Aorta (tissue), 5 donors: ENCODE data around the gene PNPLA7. TPM values are rescaled to one million over a fixed set of nuclear protein-coding genes. Genes with fewer than 3 reads are reported as not detected.

ENCODE experiments used
- ATAC-seq: fragments of 200-7000 bp; cut with Tn5 transposase; one replicate; pipeline ENCODE4 v1.9.1; 2022; ENCODE audit warnings: moderate library complexity; ENCODE audit not compliant: low FRiP score
- DNase-seq, 2 donors: peaks; one replicate each; pipeline ENCODE4 v3.0.0-alpha.2; 2020
- H3K27ac ChIP-seq, 2 donors: one replicate each; pipeline ENCODE4 v1.5.1; 2013; ENCODE audit warnings: low read length in 2 of 2, mild to moderate bottlenecking in 2 of 2, moderate library complexity in 2 of 2, control low read depth in 1 of 2, inconsistent platforms in 1 of 2, low read depth in 1 of 2
- H3K27me3 ChIP-seq, 2 donors: one replicate each; pipeline ENCODE4 v1.6.1; 2013; ENCODE audit warnings: control low read depth in 1 of 2, low read length in 1 of 2, mild to moderate bottlenecking in 1 of 2, moderate library complexity in 1 of 2; ENCODE audit not compliant: insufficient read depth in 2 of 2, control insufficient read depth in 1 of 2
- H3K36me3 ChIP-seq, 2 donors: one replicate each; pipeline ENCODE4 v1.6.1; 2013; ENCODE audit warnings: control low read depth in 1 of 2, low read length in 1 of 2, mild to moderate bottlenecking in 1 of 2; ENCODE audit not compliant: insufficient read depth in 2 of 2, control insufficient read depth in 1 of 2
- H3K4me1 ChIP-seq, 2 donors: one replicate each; pipeline ENCODE4 v1.6.1; 2013; ENCODE audit warnings: low read length in 2 of 2, control low read depth in 1 of 2, mild to moderate bottlenecking in 1 of 2, moderate library complexity in 1 of 2; ENCODE audit not compliant: insufficient read depth in 2 of 2, control insufficient read depth in 1 of 2
- H3K4me3 ChIP-seq, 2 donors: one replicate each; pipeline ENCODE4 v1.5.1; 2013; ENCODE audit warnings: low read length in 2 of 2, control low read depth in 1 of 2, mild to moderate bottlenecking in 1 of 2
- H3K9me3 ChIP-seq: one replicate; pipeline ENCODE4 v1.6.1; 2013; ENCODE audit warnings: mild to moderate bottlenecking, low read length; ENCODE audit not compliant: control insufficient read depth
- WGBS, 2 donors: extraction: QIAGEN DNeasy Blood & Tissue Kit; methylation state at CpG; one replicate each; pipeline ENCODE4 v1.1.7; 2013; 5-methylcytosine and 5-hydroxymethylcytosine counted together
- intact Hi-C, 2 donors: fragments of 100-400 bp; cut with DNase I; formaldehyde crosslinking; loops; one replicate each; pipeline versions ENCODE4 v1.14.2 to v1.15.0; 2022
- polyA plus RNA-seq, 2 donors: library from polyadenylated mRNA; stranded (reverse); fragments of 200-250 nt; gene quantifications; one replicate each; pipeline ENCODE4 v1.2.3, GENCODE V29; 2013
- total RNA-seq, 2 donors: library from RNA; stranded (reverse); fragmentation: NEBNext Ultra II Directional; extraction: Animal tissue kit (Norgen Biotek cat#: 25700); gene quantifications; one replicate each; pipeline ENCODE4 v1.2.1, GENCODE V29; 2021
- donor health status: healthy with polysubstance abuse.
- donor health status: Bipolar disorder and iron deficiency.
- donor health status: DM: no; HTN: no; CAD: no.
- donor health status: DM: no; HTN: no; CAD: no.
- donor health status: DM: yes; HTN: yes; CAD: no.

The PNPLA7 gene
- total and polyA plus RNA-seq, 4 donors: 2.1 to 36.6 (median 9.0) TPM

- 55 to 62% methylated on average over 27 of the region's 27 CpGs for WGBS, 2 donors
- Histone ChIP-seq H3K27ac (no peak overlapping the region), H3K9me3 (no peaks in the 10 kb centered on the region), H3K27me3 (no peaks in the 10 kb centered on the region), H3K36me3 (no peaks in the 10 kb centered on the region), H3K4me1 (no peaks in the 10 kb centered on the region), H3K4me3 (no peak overlapping the region)
- intact Hi-C loops: no loop called here
- ATAC-seq: no peak
- peak in 1 of 2 donors; percentile 47 for DNase-seq
These were observed 102.2 kb downstream of the PNPLA7 start for GRCh38 chr9:137447722-137448601.

- 72 to 74% methylated on average over 21 of the region's 21 CpGs for WGBS, 2 donors
- Histone ChIP-seq H3K4me3 (no peak overlapping the region), H3K27ac (no peak overlapping the region), H3K9me3 (no peaks in the 10 kb centered on the region), H3K36me3 (no peaks in the 10 kb centered on the region), H3K4me1 (no peaks in the 10 kb centered on the region), H3K27me3 (no peaks in the 10 kb centered on the region)
- intact Hi-C loops: no loop called here
- peak; percentile 52 to 73 for DNase-seq
- ATAC-seq: no peak
These were observed 103.2 kb downstream of the PNPLA7 start for GRCh38 chr9:137446851-137447471.

- Histone ChIP-seq H3K4me1 (no peaks in the 10 kb centered on the region), H3K27ac (no peak overlapping the region), H3K4me3 (no peak overlapping the region), H3K9me3 (no peaks in the 10 kb centered on the region), H3K36me3 (no peaks in the 10 kb centered on the region), H3K27me3 (no peaks in the 10 kb centered on the region)
- ATAC-seq (no peak), DNase-seq (peak; percentile 48 to 77)
- intact Hi-C loops: no loop called here
- WGBS, 2 donors: 65 to 68% methylated on average over 19 of the region's 19 CpGs
These were observed 104.2 kb downstream of the PNPLA7 start for GRCh38 chr9:137445930-137446431.

GRCh38 chr9:137445275-137445807 lies 104.9 kb downstream of the PNPLA7 start:
- 23 to 30% methylated on average over 14 of the region's 14 CpGs for WGBS, 2 donors
- ATAC-seq: peak; percentile 87
- Histone ChIP-seq H3K9me3 (no peaks in the 10 kb centered on the region), H3K36me3 (no peaks in the 10 kb centered on the region), H3K4me1 (no peaks in the 10 kb centered on the region), H3K27ac (no peak overlapping the region), H3K4me3 (no peak overlapping the region), H3K27me3 (no peaks in the 10 kb centered on the region)
- intact Hi-C loops: no loop called here
- DNase-seq: peak; percentile 87 to 93

GRCh38 chr9:137444106-137444790 lies 106.0 kb downstream of the PNPLA7 start:
- Histone ChIP-seq H3K36me3 (no peaks in the 10 kb centered on the region), H3K4me1 (no peaks in the 10 kb centered on the region), H3K9me3 (no peaks in the 10 kb centered on the region), H3K27me3 (no peaks in the 10 kb centered on the region), H3K4me3 (no peak overlapping the region), H3K27ac (no peak overlapping the region)
- DNase-seq (peak in 1 of 2 donors; percentile 37), ATAC-seq (no peak)
- intact Hi-C loops: no loop called here
- 86 to 87% methylated on average over 14 of the region's 14 CpGs for WGBS, 2 donors

GRCh38 chr9:137441935-137442321 lies 108.3 kb downstream of the PNPLA7 start:
- Histone ChIP-seq H3K9me3 (no peaks in the 10 kb centered on the region), H3K27me3 (no peaks in the 10 kb centered on the region), H3K4me3 (no peak overlapping the region)

GRCh38 chr9:137441289-137441934 lies 108.8 kb downstream of the PNPLA7 start, which contains the start of gene ENTPD8:
TSS of gene ENTPD8 (minus strand) at chr9:137441357. CDS start at chr9:137438285, 3,072 bp downstream.
- Histone ChIP-seq H3K36me3 (no peaks in the 10 kb centered on the region), H3K4me1 (no peaks in the 10 kb centered on the region), H3K4me3 (no peak within 1 kb of the TSS), H3K9me3 (no peaks in the 10 kb centered on the region), H3K27ac (no peak within 1 kb of the TSS), H3K27me3 (no peaks in the 10 kb centered on the region)
- intact Hi-C loops: no loop called here
- ATAC-seq (peak; percentile 31), DNase-seq (peak; percentile 44 to 79)
- WGBS, 2 donors: 1 to 2% methylated on average over 50 to 62 of the region's 62 CpGs

More at GRCh38 chr9:137441935-137442321, 108.3 kb downstream of the PNPLA7 start:
- intact Hi-C loops: no loop called here
- WGBS, 2 donors: 9 to 10% methylated on average over 7 of the region's 7 CpGs
- ATAC-seq: no peak
- no peaks in the 10 kb centered on the region for H3K36me3 ChIP-seq
- no peaks in the 10 kb centered on the region for H3K4me1 ChIP-seq
- H3K27ac ChIP-seq: no peak overlapping the region
- DNase-seq: peak in 1 of 2 donors; percentile 12

GRCh38 chr9:137439158-137439714 lies 111.0 kb downstream of the PNPLA7 start:
- Histone ChIP-seq H3K36me3 (no peaks in the 10 kb centered on the region), H3K4me1 (no peaks in the 10 kb centered on the region), H3K27me3 (no peaks in the 10 kb centered on the region), H3K27ac (no peak overlapping the region), H3K9me3 (no peaks in the 10 kb centered on the region), H3K4me3 (no peak overlapping the region)
- intact Hi-C loops: no loop called here
- 52 to 57% methylated on average over 18 of the region's 18 CpGs for WGBS, 2 donors
- ATAC-seq (no peak), DNase-seq (peak; percentile 36 to 69)
